Hematopoietic multipotent progenitor cell (in vitro differentiated cells): ENCODE results near the gene SHANK1. TPM values are rescaled to one million over a fixed set of nuclear protein-coding genes. Genes with fewer than 3 reads are reported as not detected.
"Not testable (repeated sequence)": the region's sequence is repeated elsewhere in the genome, so short reads cannot be mapped to it uniquely, and the experiment has no call there.

ENCODE experiments used
- DNase-seq, 3 donors: peaks; one replicate each; pipeline ENCODE4 v3.0.0-alpha.2; 2011 to 2015; ENCODE audit warnings: low read depth in 2 of 3, low spot score in 2 of 3
- total RNA-seq: library from RNA; depleted of rRNA; stranded (reverse); fragments of >200 nt; gene quantifications from one replicate; pipeline ENCODE4 v1.2.3, GENCODE V29; 2012

Gene SHANK1
- 6.2 TPM for total RNA-seq

DNA sequence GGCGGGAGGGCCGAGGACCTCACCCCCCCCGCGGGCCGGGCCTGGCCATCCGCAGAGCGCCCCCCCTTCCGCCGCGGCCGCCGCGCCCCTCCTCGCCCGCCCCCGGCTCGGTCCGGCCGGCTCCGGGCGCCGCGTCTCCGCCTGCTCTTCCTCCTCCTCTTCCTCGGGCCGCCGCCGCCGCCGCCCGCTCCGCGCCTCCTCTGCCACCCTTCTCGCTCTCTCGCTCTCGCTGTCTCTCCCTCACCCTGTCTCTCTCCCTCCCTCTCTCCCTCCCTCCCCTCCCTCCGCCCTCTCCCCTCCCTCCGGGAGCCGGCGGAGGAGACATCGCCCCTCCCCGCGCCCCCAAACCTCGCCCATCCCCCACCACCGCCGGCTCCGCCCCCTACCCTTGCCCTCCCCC lies at the start of gene SHANK1:
Gene SHANK1, minus strand, starts transcription at position 237 of the 400 bp plus-strand sequence. CDS start 2,883 bp downstream, outside the sequence.
- DNase-seq, result peak in 1 of 3 donors; percentile 26

DNA sequence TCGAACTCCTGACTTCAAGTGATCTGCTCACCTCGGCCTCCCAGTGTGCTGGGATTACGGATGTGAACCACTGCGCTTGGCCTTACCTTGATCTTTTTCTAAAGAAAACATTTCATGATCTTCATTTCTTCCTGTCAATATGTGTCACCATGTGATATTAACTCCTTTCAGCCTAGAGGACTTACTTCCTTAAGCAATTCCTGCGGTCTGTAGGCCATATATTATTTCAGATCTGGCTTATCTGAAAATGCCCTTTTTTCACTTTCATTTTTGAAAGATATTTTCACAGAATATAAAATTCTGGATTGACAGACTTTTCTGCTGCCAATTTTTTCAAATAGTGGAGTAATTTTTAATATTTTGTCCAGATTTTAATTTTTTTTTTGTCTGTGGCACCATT lies 48.7 kb upstream of the SHANK1 start:
- DNase-seq, result peak in 2 of 3 donors; percentile 31 to 50

DNA sequence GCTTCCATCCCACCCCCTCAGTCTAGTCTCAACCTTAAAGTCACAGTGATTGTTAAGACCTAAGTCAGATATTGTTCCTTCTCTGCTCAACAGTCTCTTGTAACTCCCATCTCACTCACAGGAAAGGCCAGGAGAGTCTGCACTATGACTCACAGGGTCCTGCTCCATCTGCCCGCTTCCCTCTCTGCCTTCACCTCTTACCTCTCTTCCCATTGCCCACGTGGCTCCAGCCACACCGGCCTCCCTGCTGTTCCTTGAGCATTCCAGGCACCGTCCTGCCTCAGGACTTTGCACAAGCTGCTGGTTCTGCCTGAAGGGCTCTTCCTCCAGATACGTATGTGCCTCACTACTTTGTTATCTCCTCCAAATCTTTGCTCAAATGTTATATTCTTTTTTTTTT lies 47.7 kb upstream of the SHANK1 start:
- not testable (repeated sequence) for DNase-seq

DNA sequence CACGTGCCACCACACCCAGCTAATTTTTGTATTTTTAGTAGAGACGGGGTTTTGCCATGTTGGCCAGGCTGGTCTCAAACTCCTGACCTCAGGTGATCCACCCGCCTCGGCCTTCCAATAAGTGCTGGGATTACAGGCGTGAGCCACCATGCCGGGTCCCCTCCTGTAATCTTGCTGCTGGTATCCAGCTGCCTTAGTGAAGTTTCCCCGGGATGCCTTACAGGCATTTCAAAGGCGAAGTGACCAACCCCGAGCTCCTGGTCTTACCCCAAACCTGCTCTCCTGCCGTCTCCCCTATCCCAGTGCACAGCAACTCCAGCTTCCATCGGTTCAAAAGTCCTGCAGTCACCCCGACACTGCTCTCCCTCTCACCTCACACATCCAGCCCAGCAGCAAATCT lies 47.1 kb upstream of the SHANK1 start:
- not testable (repeated sequence) for DNase-seq

DNA sequence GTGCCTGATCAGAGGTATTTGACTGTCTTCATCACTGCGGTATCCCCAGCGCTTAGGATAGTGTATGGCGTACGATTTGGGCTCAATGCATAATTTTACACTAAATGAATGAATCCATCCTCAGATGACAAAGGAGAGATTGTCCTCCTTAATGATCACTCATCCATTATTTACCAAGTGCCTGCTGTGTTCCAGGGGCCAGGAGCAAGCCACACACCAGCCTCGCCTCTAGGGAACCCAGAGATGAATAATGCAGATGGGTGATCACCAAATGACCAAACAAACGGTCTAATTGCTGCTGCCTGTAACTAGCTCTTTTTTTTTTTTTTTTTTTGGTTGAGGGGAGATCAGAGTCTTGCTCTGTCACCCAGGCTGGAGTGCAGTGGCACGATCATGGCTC lies 44.8 kb upstream of the SHANK1 start:
- DNase-seq, result no peak

DNA sequence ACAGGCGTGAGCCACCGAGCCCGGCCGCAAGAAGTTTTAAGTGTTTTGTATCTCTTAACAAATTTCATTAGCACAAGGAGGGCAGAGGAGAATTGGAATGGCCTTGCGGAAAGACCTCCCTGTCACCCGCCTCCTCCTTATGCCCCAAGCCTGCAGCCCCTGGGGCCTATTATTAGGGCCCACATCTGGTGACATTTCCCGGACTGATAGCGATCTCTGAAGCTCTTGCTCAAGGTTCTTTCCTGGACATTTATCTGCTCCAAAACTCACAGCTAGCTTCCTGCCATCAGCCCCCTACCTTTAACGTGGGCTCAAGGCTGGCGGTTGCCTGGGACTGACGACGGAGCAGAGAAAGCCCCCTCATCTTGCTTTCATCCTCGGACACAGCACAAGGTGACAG lies 43.9 kb upstream of the SHANK1 start:
- not testable (repeated sequence) for DNase-seq

DNA sequence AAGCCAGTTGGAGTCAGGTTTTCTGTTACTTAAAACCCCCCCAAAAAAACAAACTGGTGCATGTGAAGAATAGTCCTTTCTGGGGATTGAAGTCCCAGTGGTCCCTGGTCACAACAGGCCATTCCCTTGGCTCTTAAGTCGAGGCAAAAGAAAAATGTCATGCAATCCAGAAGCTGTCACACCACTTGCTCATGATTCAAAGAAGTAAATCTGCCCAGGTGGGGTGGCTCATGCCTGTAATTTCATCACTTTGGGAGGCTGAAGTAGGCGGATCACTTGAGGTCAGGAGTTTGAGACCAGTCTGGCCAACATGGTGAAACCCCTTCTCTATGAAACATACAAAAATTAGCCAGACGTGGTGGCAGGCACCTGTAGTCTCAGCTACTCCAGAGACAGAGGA lies 41.9 kb upstream of the SHANK1 start:
- not testable (repeated sequence) for DNase-seq

DNA sequence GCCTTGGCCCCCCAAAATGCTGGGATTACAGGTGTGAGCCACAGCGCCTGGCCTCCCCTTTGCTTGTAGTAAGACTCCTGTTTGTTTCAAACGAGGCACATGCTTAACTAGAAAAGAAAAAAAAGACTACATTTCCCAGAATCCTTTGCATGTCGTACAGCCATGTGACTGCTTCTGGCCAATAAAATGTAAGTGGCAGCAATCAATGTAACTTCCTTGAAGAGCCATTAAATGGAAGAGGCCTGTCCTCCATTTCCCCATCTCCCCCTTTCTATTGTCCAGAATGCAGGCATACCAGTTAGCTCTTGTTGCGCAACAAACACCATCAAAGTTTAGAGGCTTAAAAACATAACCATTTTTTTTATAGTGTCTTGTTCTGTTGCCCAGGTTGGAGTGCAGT lies 40.3 kb upstream of the SHANK1 start:
- DNase-seq, result peak in 2 of 3 donors; percentile 17 to 45

DNA sequence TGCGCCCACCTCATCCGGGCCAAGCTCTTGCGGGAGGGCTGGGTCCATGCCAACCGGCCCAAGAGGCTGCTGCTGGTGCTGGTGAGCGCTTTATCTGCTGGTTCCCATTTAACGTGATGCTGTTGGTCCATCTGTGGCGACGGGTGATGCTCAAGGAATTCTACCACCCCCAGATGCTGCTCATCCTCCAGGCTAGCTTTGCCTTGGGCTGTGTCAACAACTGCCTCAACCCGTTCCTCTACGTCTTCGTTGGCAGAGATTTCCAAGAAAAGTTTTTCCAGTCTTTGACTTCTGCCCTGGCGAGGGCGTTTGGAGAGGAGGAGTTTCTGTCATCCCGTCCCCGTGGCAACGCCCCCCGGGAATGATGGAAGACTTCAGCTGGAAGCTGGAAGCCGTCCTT lies 39.5 kb upstream of the SHANK1 start:
- DNase-seq, result not testable (repeated sequence)

DNA sequence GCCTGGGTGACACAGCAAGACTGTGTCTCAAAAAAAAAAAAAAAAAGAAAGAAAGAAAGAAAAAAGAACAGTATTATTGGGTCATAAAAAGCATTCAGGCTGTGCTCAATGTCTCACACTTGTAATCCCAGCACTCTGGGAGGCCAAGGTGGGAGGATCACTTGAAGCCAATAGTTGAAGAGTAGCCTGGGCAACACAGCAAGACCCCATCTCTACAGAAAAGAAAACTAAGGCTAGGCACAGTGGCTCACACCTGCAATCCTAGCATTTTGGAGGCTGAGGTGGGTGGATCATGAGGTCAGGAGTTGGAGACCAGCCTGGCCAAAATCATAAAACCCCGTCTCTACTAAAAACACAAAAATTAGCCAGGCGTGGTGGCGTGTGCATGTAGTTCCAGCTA lies 38.0 kb upstream of the SHANK1 start:
- DNase-seq, result not testable (repeated sequence)

DNA sequence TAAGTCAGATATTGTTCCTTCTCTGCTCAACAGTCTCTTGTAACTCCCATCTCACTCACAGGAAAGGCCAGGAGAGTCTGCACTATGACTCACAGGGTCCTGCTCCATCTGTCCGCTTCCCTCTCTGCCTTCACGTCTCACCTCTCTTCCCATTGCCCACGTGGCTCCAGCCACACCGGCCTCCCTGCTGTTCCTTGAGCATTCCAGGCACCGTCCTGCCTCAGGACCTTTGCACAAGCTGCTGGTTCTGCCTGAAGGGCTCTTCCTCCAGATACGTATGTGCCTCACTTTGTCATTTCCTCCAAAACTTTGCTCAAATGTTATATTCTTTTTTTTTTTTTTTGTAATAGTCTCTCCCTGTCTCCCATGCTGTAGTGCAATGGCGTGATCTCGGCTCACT lies 36.6 kb upstream of the SHANK1 start:
- DNase-seq, result not testable (repeated sequence)

DNA sequence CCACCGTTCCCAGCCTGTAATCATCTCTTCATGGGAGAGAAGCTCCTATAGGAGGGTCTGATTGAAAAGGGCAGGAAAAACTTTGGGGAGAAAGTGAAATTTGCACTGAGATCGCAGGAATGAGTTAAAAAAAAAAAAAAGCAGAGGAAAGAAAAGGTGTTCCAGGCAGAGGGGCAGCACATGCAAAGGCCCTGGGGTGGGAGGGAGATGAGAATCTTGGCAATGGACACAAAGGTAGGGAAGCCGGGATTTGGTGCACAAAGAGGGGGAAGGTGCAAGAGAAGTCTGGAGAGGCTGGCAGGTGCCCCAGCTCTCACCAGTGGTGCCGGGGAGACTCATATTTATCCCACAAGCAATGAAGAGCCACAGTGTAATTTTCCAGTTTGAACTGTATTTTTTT lies 34.3 kb upstream of the SHANK1 start:
- no peak for DNase-seq

DNA sequence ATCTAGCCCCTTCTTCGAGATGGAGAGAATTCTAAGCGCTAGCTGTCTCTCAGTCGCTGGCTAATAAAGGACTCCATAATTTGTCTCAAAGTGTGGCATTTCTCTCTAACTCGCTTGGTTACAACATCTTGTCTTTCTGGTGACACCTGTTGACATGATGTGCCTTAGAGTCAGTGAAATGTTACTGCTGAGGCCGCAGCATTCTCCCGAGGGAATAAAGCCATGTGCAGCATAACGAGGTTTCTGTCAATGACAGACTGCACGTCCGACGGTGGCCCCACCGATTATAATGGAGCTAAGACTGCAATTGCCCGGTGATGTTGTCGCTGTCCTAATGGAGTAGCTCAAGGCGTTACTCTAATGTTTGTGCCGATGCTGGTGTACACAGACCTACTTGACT lies 30.4 kb upstream of the SHANK1 start:
- DNase-seq, result no peak

DNA sequence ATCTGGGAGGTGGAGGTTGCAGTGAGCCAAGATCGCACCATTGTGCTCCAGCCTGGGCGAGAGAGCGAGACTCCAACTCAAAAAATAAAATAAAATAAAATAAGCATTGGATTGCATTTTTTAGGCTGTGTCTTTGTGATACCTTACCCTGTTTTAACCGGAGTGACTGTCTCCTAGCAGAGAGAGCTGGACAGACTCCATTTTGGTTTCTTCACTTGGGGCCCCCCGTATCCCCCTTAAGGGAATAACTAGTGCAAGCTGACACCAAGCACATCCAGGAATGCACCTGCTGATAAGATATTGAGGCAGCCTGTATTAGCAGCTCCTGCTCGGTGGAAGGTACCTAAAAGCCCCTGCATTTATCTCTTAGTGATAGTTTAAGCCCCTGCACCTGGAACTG lies 29.9 kb upstream of the SHANK1 start:
- DNase-seq, result no peak

DNA sequence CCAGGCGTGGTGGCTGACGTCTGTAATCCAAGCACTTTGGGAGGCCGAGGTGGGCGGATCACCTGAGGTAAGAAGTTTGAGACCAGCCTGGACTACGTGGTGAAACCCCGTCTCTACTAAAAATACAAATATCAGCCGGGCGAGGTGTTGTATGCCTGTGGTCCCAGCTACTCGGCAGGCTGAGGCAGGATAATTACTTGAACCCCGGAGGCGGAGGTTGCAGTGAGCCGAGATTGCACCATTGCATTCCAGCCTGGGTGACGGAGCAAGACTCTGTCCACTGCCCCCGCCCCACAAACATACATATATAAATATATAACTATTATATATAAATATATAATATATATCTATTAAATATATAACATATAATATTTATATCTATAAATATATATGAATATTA lies 27.5 kb upstream of the SHANK1 start:
- DNase-seq, result not testable (repeated sequence)

DNA sequence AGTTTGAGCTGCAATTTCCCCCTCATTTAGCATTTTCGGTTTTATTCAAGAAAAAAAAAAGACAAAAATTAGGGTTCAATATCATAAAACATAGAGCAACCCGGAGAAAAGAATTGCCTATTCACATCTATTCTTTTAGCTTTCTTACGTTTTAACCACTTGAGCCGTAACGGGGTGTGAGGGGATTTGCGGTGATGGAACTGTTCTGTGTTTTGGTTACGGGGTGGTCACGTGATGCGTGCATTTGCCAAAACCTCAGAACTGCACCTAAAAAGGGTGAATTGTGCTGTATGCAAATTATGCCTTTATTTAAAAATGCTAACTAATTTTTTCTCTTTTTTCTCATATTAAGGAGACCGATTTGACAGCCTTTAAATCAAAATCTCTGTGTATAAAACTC lies 25.6 kb upstream of the SHANK1 start:
- DNase-seq, result no peak

DNA sequence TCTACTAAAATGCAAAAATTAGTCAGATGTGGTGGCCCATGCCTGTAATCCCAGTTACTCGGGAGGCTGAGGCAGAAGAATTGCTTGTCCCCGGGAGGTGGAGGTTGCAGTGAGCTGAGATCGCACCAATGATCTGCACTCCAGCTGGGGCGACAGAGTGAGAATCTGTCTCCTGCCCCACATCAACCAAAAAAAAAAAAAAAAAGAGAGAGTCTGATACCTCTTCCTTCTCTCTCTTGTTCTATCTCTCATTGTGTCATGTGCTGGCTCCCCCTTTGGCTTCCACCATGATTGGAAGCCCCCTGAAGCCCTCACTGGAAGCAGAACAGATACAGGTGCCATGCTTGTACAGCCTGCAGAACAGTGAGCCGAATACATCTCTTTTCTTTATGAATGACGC lies 23.9 kb upstream of the SHANK1 start:
- DNase-seq, result no peak

DNA sequence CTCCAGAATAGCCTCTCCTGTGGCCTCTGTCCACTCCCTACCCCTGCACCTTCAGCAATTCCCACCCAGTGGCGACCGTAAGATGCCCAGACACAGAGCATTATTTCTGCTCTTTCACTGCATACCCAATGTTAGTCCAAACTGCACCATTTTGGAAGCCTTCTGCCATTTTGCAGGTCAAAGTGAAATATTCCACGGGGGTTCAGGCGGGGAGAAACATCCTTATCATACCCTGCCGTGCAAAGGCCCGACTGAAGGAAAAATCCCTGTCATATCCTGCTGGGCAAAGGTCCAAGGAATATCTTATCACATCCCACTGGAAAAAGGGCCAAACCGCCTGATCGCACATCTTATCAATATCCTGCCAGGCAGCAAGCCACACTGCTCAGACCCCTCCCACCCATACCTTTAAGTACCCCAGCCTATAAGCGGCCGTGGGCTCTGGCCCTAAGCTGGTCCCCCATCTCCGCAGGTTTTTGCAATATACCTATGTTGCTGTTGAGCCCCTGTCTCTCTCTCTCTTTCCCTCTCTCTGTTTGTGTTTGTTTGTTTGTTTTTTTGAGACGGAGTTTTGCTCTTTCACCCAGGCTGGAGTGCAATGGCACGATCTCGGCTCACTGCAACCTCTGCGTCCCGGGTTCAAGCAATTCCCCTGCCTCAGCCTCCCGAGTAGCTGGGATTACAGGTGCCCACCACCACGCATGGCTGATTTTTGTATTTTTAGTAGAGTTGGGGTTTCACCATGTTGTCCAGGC lies 21.8 kb upstream of the SHANK1 start:
- DNase-seq, result no peak

DNA sequence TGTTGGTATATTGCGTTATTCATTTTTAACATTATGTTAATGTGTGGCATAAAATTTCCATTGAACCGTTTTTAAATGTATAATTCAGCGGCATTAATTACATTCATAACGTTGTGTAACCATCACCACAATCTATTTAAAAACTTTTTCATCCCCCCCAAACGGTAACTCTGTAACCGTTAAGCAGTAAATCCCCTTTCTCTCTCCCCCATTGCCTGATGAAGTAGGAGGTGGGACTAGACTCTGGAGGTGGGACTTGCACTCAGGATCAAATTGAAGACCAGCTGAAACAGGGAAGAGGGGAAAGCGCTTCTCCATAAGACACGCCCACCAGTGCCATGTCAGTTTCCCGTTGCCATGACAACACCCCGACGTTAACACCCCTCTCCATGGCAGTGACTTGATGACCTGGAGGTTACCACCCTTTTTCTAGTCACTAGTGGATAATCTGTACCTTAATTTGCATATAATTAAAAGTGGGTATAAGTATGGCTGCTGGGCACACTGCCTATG lies 20.4 kb upstream of the SHANK1 start:
- no peak for DNase-seq

DNA sequence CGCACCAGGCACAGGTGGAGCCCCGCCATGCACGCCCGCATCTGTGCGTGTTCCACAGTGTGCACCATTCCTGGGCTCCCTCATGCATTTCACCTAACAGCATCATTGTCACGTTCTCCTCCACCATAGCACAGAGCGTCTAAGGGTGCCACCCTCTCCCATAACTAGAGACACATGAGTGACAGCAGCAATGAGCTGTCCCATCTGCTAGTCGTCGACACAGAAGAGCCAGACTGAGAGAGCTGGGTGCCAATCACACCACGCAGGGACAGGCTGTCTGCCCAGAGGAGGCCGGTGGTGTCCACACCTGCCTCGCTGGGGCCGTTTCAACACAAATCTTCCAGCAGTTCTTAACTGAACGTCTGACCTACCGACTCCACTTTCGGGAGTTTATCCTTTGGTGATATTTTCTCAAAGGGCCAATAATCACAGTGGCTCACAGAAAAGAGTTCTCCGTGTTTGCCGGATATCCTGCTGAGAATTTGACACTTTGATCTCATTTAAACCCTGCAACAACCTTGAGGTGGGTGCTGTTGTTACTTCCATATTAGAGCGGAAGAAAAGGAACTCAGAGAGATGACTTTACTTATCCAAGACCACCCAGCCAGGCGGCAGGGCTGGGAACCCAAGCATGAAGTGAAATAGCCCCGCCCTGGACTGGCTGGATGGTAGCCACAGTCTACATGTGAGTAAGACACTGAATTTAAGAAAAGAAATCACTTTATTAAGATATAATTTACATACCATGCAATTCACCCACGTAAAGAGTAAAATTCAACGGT lies 19.7 kb upstream of the SHANK1 start:
- DNase-seq, result no peak

DNA sequence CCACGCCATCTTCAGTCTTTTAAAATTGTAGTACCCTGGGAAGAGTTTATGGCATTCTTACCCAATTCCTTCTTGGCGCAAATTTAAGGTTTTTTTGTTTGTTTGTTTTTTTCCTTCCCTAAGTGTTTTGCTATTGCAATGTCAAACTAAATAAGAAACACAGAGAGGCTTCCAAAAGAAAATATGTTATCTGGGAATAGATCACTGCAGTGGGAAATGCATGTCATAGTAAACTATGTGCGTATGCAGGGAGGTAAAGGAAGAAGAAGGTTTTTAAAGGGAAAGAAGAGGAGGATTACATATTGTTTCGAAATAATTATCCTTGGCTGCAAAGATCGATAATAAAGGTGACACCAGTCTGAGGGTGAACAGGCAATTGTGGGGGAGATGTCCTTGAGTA lies 16.7 kb upstream of the SHANK1 start:
- DNase-seq, result no peak

DNA sequence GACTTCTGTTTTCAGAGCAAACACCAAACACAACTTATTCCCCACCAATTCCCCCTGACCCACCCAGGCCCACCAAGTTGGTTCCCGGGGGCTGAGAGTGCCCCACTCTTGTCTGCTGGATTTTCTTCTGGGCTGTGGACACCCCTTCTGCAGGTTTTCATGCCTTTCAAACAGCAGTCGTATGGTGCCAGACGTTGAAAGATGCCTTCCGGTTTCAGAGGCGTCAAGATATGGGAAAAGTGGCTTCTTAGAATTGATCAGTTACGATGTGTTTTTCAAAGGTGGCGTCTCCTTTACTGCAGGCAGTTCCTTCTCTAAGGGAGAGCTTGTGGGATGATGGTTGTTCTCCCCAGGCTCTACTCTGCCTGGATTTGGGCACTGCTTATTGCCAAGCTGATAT lies 16.3 kb upstream of the SHANK1 start:
- no peak for DNase-seq
